Measurements from ENCODE around the gene LPAR1.

LPAR1 gene

GRCh38 chr9:110971234-110971633 is 67.0 kb downstream of the LPAR1 start:
- H3K4me3 ChIP-seq (ENCODE audit: low read depth, low read length) = no peak overlapping the region
- DNase-seq (ENCODE audit: low read depth) = no peak

- no peak overlapping the region for H3K4me3 ChIP-seq (ENCODE audit: low read depth, low read length)
- peak; percentile 36 for DNase-seq (ENCODE audit: low read depth)
Observed at GRCh38 chr9:110969971-110970386, 68.3 kb downstream of the LPAR1 start.

GRCh38 chr9:110968096-110968495 is 70.2 kb downstream of the LPAR1 start:
- no peak overlapping the region for H3K4me3 ChIP-seq (ENCODE audit: low read depth, low read length)
- DNase-seq (ENCODE audit: low read depth) = no peak

GRCh38 chr9:110967196-110967595 is 71.1 kb downstream of the LPAR1 start:
- H3K4me3 ChIP-seq (ENCODE audit: low read depth, low read length) = no peak overlapping the region
- no peak for DNase-seq (ENCODE audit: low read depth)

- no peak overlapping the region for H3K4me3 ChIP-seq (ENCODE audit: low read depth, low read length)
- DNase-seq (ENCODE audit: low read depth) = no peak
Observed at GRCh38 chr9:110960288-110960687, 78.0 kb downstream of the LPAR1 start.

GRCh38 chr9:110958847-110959246 is 79.4 kb downstream of the LPAR1 start:
- no peak for DNase-seq (ENCODE audit: low read depth)
- H3K4me3 ChIP-seq (ENCODE audit: low read depth, low read length) = no peak overlapping the region

- no peak for DNase-seq (ENCODE audit: low read depth)
- no peak overlapping the region for H3K4me3 ChIP-seq (ENCODE audit: low read depth, low read length)
Observed at GRCh38 chr9:110954822-110955291, 83.4 kb downstream of the LPAR1 start.

- DNase-seq (ENCODE audit: low read depth) = no peak
- no peak overlapping the region for H3K4me3 ChIP-seq (ENCODE audit: low read depth, low read length)
Observed at GRCh38 chr9:110952540-110952859, 85.8 kb downstream of the LPAR1 start.

GRCh38 chr9:110951805-110952539 is 86.3 kb downstream of the LPAR1 start:
- DNase-seq (ENCODE audit: low read depth) = no peak
- H3K4me3 ChIP-seq (ENCODE audit: low read depth, low read length) = no peak overlapping the region

GRCh38 chr9:110950041-110950645 is 88.1 kb downstream of the LPAR1 start:
- no peak for DNase-seq (ENCODE audit: low read depth)
- no peak overlapping the region for H3K4me3 ChIP-seq (ENCODE audit: low read depth, low read length)

GRCh38 chr9:110949081-110949480 is 89.2 kb downstream of the LPAR1 start:
- H3K4me3 ChIP-seq (ENCODE audit: low read depth, low read length) = no peak overlapping the region
- DNase-seq (ENCODE audit: low read depth) = no peak

- DNase-seq (ENCODE audit: low read depth) = no peak
- no peak overlapping the region for H3K4me3 ChIP-seq (ENCODE audit: low read depth, low read length)
Observed at GRCh38 chr9:110947491-110948044, 90.7 kb downstream of the LPAR1 start.

- peak; percentile 48 for DNase-seq (ENCODE audit: low read depth)
- H3K4me3 ChIP-seq (ENCODE audit: low read depth, low read length) = no peak overlapping the region
Observed at GRCh38 chr9:110942522-110942921, 95.7 kb downstream of the LPAR1 start.

GRCh38 chr9:110940951-110941557 is 97.2 kb downstream of the LPAR1 start:
- no peak for DNase-seq (ENCODE audit: low read depth)
- no peak overlapping the region for H3K4me3 ChIP-seq (ENCODE audit: low read depth, low read length)

- no peak overlapping the region for H3K4me3 ChIP-seq (ENCODE audit: low read depth, low read length)
- DNase-seq (ENCODE audit: low read depth) = no peak
Observed at GRCh38 chr9:110939573-110939972, 98.7 kb downstream of the LPAR1 start.

GRCh38 chr9:110939047-110939446 is 99.2 kb downstream of the LPAR1 start:
- H3K4me3 ChIP-seq (ENCODE audit: low read depth, low read length) = no peak overlapping the region
- DNase-seq (ENCODE audit: low read depth) = no peak

GRCh38 chr9:110938242-110938641 is 100.0 kb downstream of the LPAR1 start:
- no peak for DNase-seq (ENCODE audit: low read depth)
- H3K4me3 ChIP-seq (ENCODE audit: low read depth, low read length) = no peak overlapping the region

GRCh38 chr9:110936719-110937452 is 101.4 kb downstream of the LPAR1 start:
- no peak overlapping the region for H3K4me3 ChIP-seq (ENCODE audit: low read depth, low read length)
- peak; percentile 62 for DNase-seq (ENCODE audit: low read depth)

- DNase-seq (ENCODE audit: low read depth) = no peak
- H3K4me3 ChIP-seq (ENCODE audit: low read depth, low read length) = no peak overlapping the region
Observed at GRCh38 chr9:110936237-110936636, 102.0 kb downstream of the LPAR1 start.

- no peak for DNase-seq (ENCODE audit: low read depth)
- H3K4me3 ChIP-seq (ENCODE audit: low read depth, low read length) = no peak overlapping the region
Observed at GRCh38 chr9:110935829-110936228, 102.4 kb downstream of the LPAR1 start.
